H9 (cell line): Measurements from ENCODE around the gene ATG9B. TPM values are rescaled to one million over a fixed set of nuclear protein-coding genes. Genes with fewer than 3 reads are reported as not detected.

Source experiments
- DNase-seq: peaks from one replicate; pipeline ENCODE4 v3.0.0-alpha.2; 2017
- H2AFZ ChIP-seq: one replicate; pipeline ENCODE4 v1.6.1; 2013; ENCODE audit warnings: mild to moderate bottlenecking, low read length, control low read depth, moderate library complexity
- H2AK5ac ChIP-seq: 2 replicates; pipeline ENCODE4 v1.6.1; 2013; ENCODE audit warnings: low read length, control low read depth, mixed read lengths; ENCODE audit not compliant: insufficient read length
- H2BK120ac ChIP-seq: one replicate; pipeline ENCODE4 v1.6.1; 2013; ENCODE audit warnings: low read depth, mild to moderate bottlenecking, low read length, control low read depth, inconsistent platforms; ENCODE audit not compliant: poor library complexity, severe bottlenecking
- H2BK12ac ChIP-seq: 2 replicates; pipeline ENCODE4 v1.6.1; 2013; ENCODE audit warnings: low read length, control low read depth, mixed read lengths, low read depth; ENCODE audit not compliant: insufficient read length
- H2BK15ac ChIP-seq: 2 replicates; pipeline ENCODE4 v1.6.1; 2013; ENCODE audit warnings: low read depth, low read length, control low read depth
- H2BK20ac ChIP-seq: one replicate; pipeline ENCODE4 v1.6.1; 2013; ENCODE audit warnings: low read depth, mild to moderate bottlenecking, low read length, control low read depth, inconsistent platforms; ENCODE audit not compliant: poor library complexity, severe bottlenecking
- H2BK5ac ChIP-seq: 2 replicates; pipeline ENCODE4 v1.6.1; 2013; ENCODE audit warnings: low read length, control low read depth, mixed read lengths; ENCODE audit not compliant: insufficient read length
- H3K14ac ChIP-seq: 2 replicates; pipeline ENCODE4 v1.6.1; 2013; ENCODE audit warnings: low read length, control low read depth; ENCODE audit not compliant: insufficient read depth
- H3K18ac ChIP-seq: 2 replicates; pipeline ENCODE4 v1.6.1; 2013; ENCODE audit warnings: low read depth, mild to moderate bottlenecking, mixed read lengths, low read length, control low read depth; ENCODE audit not compliant: insufficient read length
- H3K23ac ChIP-seq: 2 replicates; pipeline ENCODE4 v1.6.1; 2013; ENCODE audit warnings: low read length, control low read depth, mixed read lengths, low read depth; ENCODE audit not compliant: insufficient read length
- H3K23me2 ChIP-seq: 2 replicates; pipeline ENCODE4 v1.6.1; 2013; ENCODE audit warnings: low read depth, mild to moderate bottlenecking, mixed read lengths, low read length, control low read depth; ENCODE audit not compliant: insufficient read length, poor library complexity, severe bottlenecking
- H3K27ac ChIP-seq: 2 replicates; pipeline ENCODE4 v1.5.1; 2013; ENCODE audit warnings: low read length, control low read depth, mixed read lengths, low read depth; ENCODE audit not compliant: insufficient read length
- H3K27me3 ChIP-seq: 2 replicates; pipeline ENCODE4 v1.6.1; 2013; ENCODE audit warnings: low read length, control low read depth, inconsistent platforms; ENCODE audit not compliant: insufficient read depth
- H3K4ac ChIP-seq: 2 replicates; pipeline ENCODE4 v1.6.1; 2013; ENCODE audit warnings: low read depth, mild to moderate bottlenecking, control low read depth, inconsistent platforms, low read length, moderate library complexity
- H3K4me1 ChIP-seq: 2 replicates; pipeline ENCODE4 v1.6.1; 2013; ENCODE audit warnings: low read length, control low read depth, inconsistent platforms; ENCODE audit not compliant: insufficient read depth
- H3K4me2 ChIP-seq: 2 replicates; pipeline ENCODE4 v1.6.1; 2013; ENCODE audit warnings: low read length, control low read depth, mixed read lengths; ENCODE audit not compliant: insufficient read length, insufficient read depth
- H3K56ac ChIP-seq: 2 replicates; pipeline ENCODE4 v1.6.1; 2013; ENCODE audit warnings: low read depth, mild to moderate bottlenecking, mixed read lengths, low read length, control low read depth; ENCODE audit not compliant: insufficient read length
- H3K79me1 ChIP-seq: 2 replicates; pipeline ENCODE4 v1.6.1; 2013; ENCODE audit warnings: low read depth, mild to moderate bottlenecking, moderate library complexity, low read length, control low read depth, inconsistent platforms; ENCODE audit not compliant: insufficient read depth, poor library complexity, severe bottlenecking
- H3K79me2 ChIP-seq: 2 replicates; pipeline ENCODE4 v1.6.1; 2013; ENCODE audit warnings: low read length, control low read depth, inconsistent platforms; ENCODE audit not compliant: insufficient read depth
- H3K9ac ChIP-seq: 2 replicates; pipeline ENCODE4 v1.6.1; 2013; ENCODE audit warnings: low read length, control low read depth, mixed read lengths; ENCODE audit not compliant: insufficient read length; ENCODE audit errors: extremely low read depth
- H3K9me3 ChIP-seq: one replicate; pipeline ENCODE4 v1.6.1; 2013; ENCODE audit warnings: low read depth, low read length, inconsistent platforms; ENCODE audit not compliant: control insufficient read depth
- H3T11ph ChIP-seq: one replicate; pipeline ENCODE4 v1.6.1; 2013; ENCODE audit warnings: mild to moderate bottlenecking, low read length, control low read depth, inconsistent platforms
- H4K20me1 ChIP-seq: one replicate; pipeline ENCODE4 v1.6.1; 2013; ENCODE audit not compliant: control insufficient read depth, insufficient read length, insufficient read depth
- H4K5ac ChIP-seq: 2 replicates; pipeline ENCODE4 v1.6.1; 2013; ENCODE audit warnings: low read depth, mild to moderate bottlenecking, mixed read lengths, low read length, control low read depth; ENCODE audit not compliant: insufficient read length
- H4K8ac ChIP-seq: replicated peaks from 2 replicates; pipeline ENCODE4 v1.6.1; 2013; ENCODE audit warnings: low read length, control low read depth, mixed read lengths, low read depth; ENCODE audit not compliant: insufficient read length
- H4K91ac ChIP-seq: 2 replicates; pipeline ENCODE4 v1.6.1; 2013; ENCODE audit warnings: low read depth, mild to moderate bottlenecking, moderate library complexity, mixed read lengths, low read length, control low read depth; ENCODE audit not compliant: insufficient read length
- H3K27ac Mint-ChIP-seq, 3 experiments: 2 replicates in 2 of 3; 3 replicates in 1 of 3; pipeline ENCODE4 v1.8.0; 2020 to 2021; ENCODE audit warnings: mixed read lengths in 3 of 3, mild to moderate bottlenecking in 1 of 3, moderate library complexity in 1 of 3
- H3K27me3 Mint-ChIP-seq: 2 replicates; pipeline ENCODE4 v1.8.0; 2021; ENCODE audit warnings: low read depth, mild to moderate bottlenecking, moderate library complexity, mixed read lengths
- H3K36me3 Mint-ChIP-seq, 3 experiments: 2 replicates in 2 of 3; 3 replicates in 1 of 3; pipeline ENCODE4 v1.8.0; 2020 to 2021; ENCODE audit warnings: low read depth in 3 of 3, mixed read lengths in 3 of 3; ENCODE audit not compliant: insufficient read depth in 1 of 3
- H3K4me1 Mint-ChIP-seq, 2 experiments: 2 replicates each; pipeline ENCODE4 v1.8.0; 2020; ENCODE audit warnings: mixed read lengths in 2 of 2
- H3K4me3 Mint-ChIP-seq, 2 experiments: 2 replicates in 1 of 2; 3 replicates in 1 of 2; pipeline ENCODE4 v1.8.0; 2020 to 2021; ENCODE audit warnings: mild to moderate bottlenecking in 2 of 2, mixed read lengths in 2 of 2, moderate library complexity in 1 of 2
- H3K9me3 Mint-ChIP-seq, 2 experiments: 2 replicates in 1 of 2; 3 replicates in 1 of 2; pipeline ENCODE4 v1.8.0; 2020; ENCODE audit warnings: mild to moderate bottlenecking in 2 of 2, mixed read lengths in 2 of 2, moderate library complexity in 1 of 2
- CTCF ChIP-seq: fragments of 200-600 bp; sonication (generic); conservative IDR thresholded peaks from 3 replicates; pipeline ENCODE4 v1.8.0; 2021; ENCODE audit warnings: antibody characterized with exemption, mild to moderate bottlenecking
- WGBS: extraction: QIAGEN DNeasy Blood & Tissue Kit; methylation state at CpG from one replicate; pipeline ENCODE4 v1.1.7; 2013; ENCODE audit warnings: missing lambda C conversion rate, low lambda C conversion rate, mixed read lengths; ENCODE audit not compliant: insufficient read length; ENCODE audit errors: extremely low coverage; 5-methylcytosine and 5-hydroxymethylcytosine counted together
- total RNA-seq: library from RNA; stranded (reverse); gene quantifications from 2 replicates; pipeline ENCODE4 v1.2.1, GENCODE V29; 2021

The ATG9B gene
- total RNA-seq, 1 experiment from 2014 or later = 1.5 TPM

GRCh38 chr7:151057989-151058780, 33.9 kb upstream of the ATG9B start:
- Histone ChIP-seq H4K91ac (no peak overlapping the region), H4K5ac (no peak overlapping the region), H2AK5ac (no peak overlapping the region), H3K9me3 (no peaks in the 10 kb centered on the region), H3K27ac (no peak overlapping the region), H2BK12ac (no peak overlapping the region), H2AFZ (no peak overlapping the region), H2BK15ac (no peak overlapping the region), H4K8ac (no peak overlapping the region), H3K18ac (peak overlapping the region; percentile 55), H3K56ac (no peak overlapping the region), H3K9ac (no peak overlapping the region), H3K4me1 (peaks cover 8% of the 10 kb centered on the region), H3K4me2 (peak overlapping the region; percentile 58), H3K14ac (no peak overlapping the region), H3K27me3 (no peaks in the 10 kb centered on the region; the same call in 1 of the 2 replicates), H3K23ac (no peak overlapping the region), H3K79me2 (no peaks in the 10 kb centered on the region), H2BK20ac (no peak overlapping the region), H4K20me1 (no peaks in the 10 kb centered on the region), H3K79me1 (no peaks in the 10 kb centered on the region), H2BK5ac (no peak overlapping the region), H2BK120ac (no peak overlapping the region), H3K23me2 (peaks cover 41% of the 10 kb centered on the region), H3T11ph (no peak overlapping the region), H3K4ac (no peak overlapping the region)
- H3K27me3 Mint-ChIP-seq = peaks cover 22% of the 10 kb centered on the region
- WGBS = no CpG with 5 or more reads among the region's 46 CpGs
- peak overlapping the region in 2 of 3 experiments; percentile 82 to 93; a peak in 4 of 7 replicates for H3K27ac Mint-ChIP-seq
- H3K4me1 Mint-ChIP-seq = peaks cover 37 to 48% of the 10 kb centered on the region in 2 experiments
- DNase-seq = peak; percentile 100
- peaks cover 0 to 8% (median 0%) of the 10 kb centered on the region in 3 experiments; a peak in 3 of 7 replicates for H3K36me3 Mint-ChIP-seq
- H3K9me3 Mint-ChIP-seq = no peaks in the 10 kb centered on the region; a peak in 1 of 5 replicates
- no peak for TF ChIP-seq CTCF
- H3K4me3 Mint-ChIP-seq = peak overlapping the region; percentile 78 to 91
